ENCODE results near the gene DDX28.
"Not testable (repeated sequence)": the region's sequence is repeated elsewhere in the genome, so short reads cannot be mapped to it uniquely, and the experiment has no call there.

DDX28 gene

GRCh38 chr16:67994040-67994408 is 29.0 kb downstream of the DDX28 start:
- DNase-seq, result not testable (repeated sequence)
- ATAC-seq, result peak; percentile 6

- DNase-seq (peak; percentile 89), ATAC-seq (peak; percentile 89)
These were observed 29.6 kb downstream of the DDX28 start for GRCh38 chr16:67993207-67994039.

- no peak for ATAC-seq
- no peak for DNase-seq
These were observed 30.3 kb downstream of the DDX28 start for GRCh38 chr16:67992661-67993206.

- no peak for ATAC-seq
These were observed 33.0 kb downstream of the DDX28 start for GRCh38 chr16:67990018-67990386.

GRCh38 chr16:67989322-67990017 is 33.6 kb downstream of the DDX28 start:
- ATAC-seq, result no peak
- DNase-seq, result no peak

More at GRCh38 chr16:67990018-67990386, 33.0 kb downstream of the DDX28 start:
- no peak for DNase-seq

GRCh38 chr16:67988675-67989074 is 34.4 kb downstream of the DDX28 start:
- DNase-seq (no peak), ATAC-seq (no peak)

- DNase-seq (no peak), ATAC-seq (no peak)
These were observed 35.4 kb downstream of the DDX28 start for GRCh38 chr16:67987460-67988160.

GRCh38 chr16:67986949-67987348 is 36.1 kb downstream of the DDX28 start:
- ATAC-seq, result no peak
- no peak for DNase-seq

GRCh38 chr16:67982011-67982696 is 40.9 kb downstream of the DDX28 start:
- DNase-seq, result no peak
- no peak for ATAC-seq

- no peak for ATAC-seq
- peak; percentile 43 for DNase-seq
These were observed 42.9 kb downstream of the DDX28 start, which contains the start of gene DPEP3 for GRCh38 chr16:67979955-67980678. Gene DPEP3 (minus strand): TSS chr16:67980499. CDS start chr16:67980380, 119 bp downstream.

GRCh38 chr16:67977469-67978227 is 45.4 kb downstream of the DDX28 start:
- DNase-seq (no peak), ATAC-seq (no peak)

- no peak for ATAC-seq
- DNase-seq, result no peak
These were observed 46.0 kb downstream of the DDX28 start for GRCh38 chr16:67977005-67977404.

- no peak for ATAC-seq
- DNase-seq, result no peak
These were observed 46.8 kb downstream of the DDX28 start for GRCh38 chr16:67976205-67976604.

GRCh38 chr16:67975321-67976105 is 47.5 kb downstream of the DDX28 start:
- DNase-seq (no peak), ATAC-seq (no peak)

GRCh38 chr16:67972285-67972684 is 50.7 kb downstream of the DDX28 start:
- DNase-seq, ATAC-seq: not testable (repeated sequence)

GRCh38 chr16:67971111-67971510 is 51.9 kb downstream of the DDX28 start:
- DNase-seq (no peak), ATAC-seq (no peak)
